HL-60/S4 treated with retinoic acid at 250 ng/mL for 4 days and 3 days (cell line): ENCODE measurements around the gene MGAT4C.
"Not testable (repeated sequence)": the region's sequence is repeated elsewhere in the genome, so short reads cannot be mapped to it uniquely, and the experiment has no call there.

Experiments
- in situ Hi-C: fragments of 300-500 bp; cut with MboI; formaldehyde crosslinking; loops from 2 replicates; pipeline ENCODE4 v1.7.0; 2022; ENCODE audit warnings: low sequenced_read_pairs

MGAT4C gene

GRCh38 chr12:86256163-86256562, at the start of gene MGAT4C:
Gene MGAT4C, minus strand, starts transcription at chr12:86256391.
- in situ Hi-C loops = no loop called here

- in situ Hi-C loops = not testable (repeated sequence)
Observed at GRCh38 chr12:86296396-86296795, 40.2 kb upstream of the MGAT4C start.

GRCh38 chr12:86293682-86294240, 37.6 kb upstream of the MGAT4C start:
- in situ Hi-C loops = no loop called here

- in situ Hi-C loops = no loop called here
Observed at GRCh38 chr12:86292480-86292879, 36.3 kb upstream of the MGAT4C start.

- in situ Hi-C loops = no loop called here
Observed at GRCh38 chr12:86290615-86291014, 34.4 kb upstream of the MGAT4C start.

GRCh38 chr12:86286119-86286518, 29.9 kb upstream of the MGAT4C start:
- in situ Hi-C loops = no loop called here

- in situ Hi-C loops = no loop called here
Observed at GRCh38 chr12:86283620-86284019, 27.4 kb upstream of the MGAT4C start.

GRCh38 chr12:86275356-86275755, 19.2 kb upstream of the MGAT4C start:
- in situ Hi-C loops = no loop called here

- in situ Hi-C loops = no loop called here
Observed at GRCh38 chr12:86265329-86265695, 9.1 kb upstream of the MGAT4C start.

GRCh38 chr12:86264451-86265328, 8.5 kb upstream of the MGAT4C start:
- in situ Hi-C loops = no loop called here

- in situ Hi-C loops = no loop called here
Observed at GRCh38 chr12:86261578-86261977, 5.4 kb upstream of the MGAT4C start.

- in situ Hi-C loops = no loop called here
Observed at GRCh38 chr12:86261142-86261541, 5.0 kb upstream of the MGAT4C start.

GRCh38 chr12:86260183-86260582, 4.0 kb upstream of the MGAT4C start:
- in situ Hi-C loops = no loop called here

GRCh38 chr12:86257134-86257533, 943 bp upstream of the MGAT4C start:
- in situ Hi-C loops = no loop called here

GRCh38 chr12:86254399-86255107, 1.6 kb downstream of the MGAT4C start:
- in situ Hi-C loops = no loop called here

GRCh38 chr12:86249851-86250250, 6.3 kb downstream of the MGAT4C start:
- in situ Hi-C loops = no loop called here

- in situ Hi-C loops = no loop called here
Observed at GRCh38 chr12:86249276-86249675, 6.9 kb downstream of the MGAT4C start.

- in situ Hi-C loops = no loop called here
Observed at GRCh38 chr12:86247871-86248270, 8.3 kb downstream of the MGAT4C start.

GRCh38 chr12:86241600-86241999, 14.6 kb downstream of the MGAT4C start:
- in situ Hi-C loops = no loop called here

- in situ Hi-C loops = no loop called here
Observed at GRCh38 chr12:86234316-86234855, 21.8 kb downstream of the MGAT4C start.

GRCh38 chr12:86233126-86233525, 23.1 kb downstream of the MGAT4C start:
- in situ Hi-C loops = no loop called here
